CD4-positive, alpha-beta T cell treated with Interleukin-15 for 4 hours (primary cell): ENCODE results near the gene TRAPPC14.
"Not testable (repeated sequence)": the region's sequence is repeated elsewhere in the genome, so short reads cannot be mapped to it uniquely, and the experiment has no call there.

Experiments used
- DNase-seq: peaks from one replicate; pipeline ENCODE4 v3.0.0-alpha.2; 2020; ENCODE audit warnings: low spot score

Gene TRAPPC14, protein sequence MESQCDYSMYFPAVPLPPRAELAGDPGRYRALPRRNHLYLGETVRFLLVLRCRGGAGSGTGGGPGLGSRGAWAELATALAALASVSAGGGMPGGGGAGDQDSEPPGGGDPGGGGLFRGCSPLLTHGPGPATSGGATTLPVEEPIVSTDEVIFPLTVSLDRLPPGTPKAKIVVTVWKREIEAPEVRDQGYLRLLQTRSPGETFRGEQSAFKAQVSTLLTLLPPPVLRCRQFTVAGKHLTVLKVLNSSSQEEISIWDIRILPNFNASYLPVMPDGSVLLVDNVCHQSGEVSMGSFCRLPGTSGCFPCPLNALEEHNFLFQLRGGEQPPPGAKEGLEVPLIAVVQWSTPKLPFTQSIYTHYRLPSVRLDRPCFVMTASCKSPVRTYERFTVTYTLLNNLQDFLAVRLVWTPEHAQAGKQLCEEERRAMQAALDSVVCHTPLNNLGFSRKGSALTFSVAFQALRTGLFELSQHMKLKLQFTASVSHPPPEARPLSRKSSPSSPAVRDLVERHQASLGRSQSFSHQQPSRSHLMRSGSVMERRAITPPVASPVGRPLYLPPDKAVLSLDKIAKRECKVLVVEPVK

GRCh38 chr7:100158229-100159098 lies at the start of gene TRAPPC14:
TRAPPC14 (minus strand) TSS chr7:100158723; CDS start chr7:100158499, 224 bp downstream.
- peak; percentile 87 for DNase-seq

- DNase-seq: no peak
These were observed 45.9 kb upstream of the TRAPPC14 start for GRCh38 chr7:100204454-100204853.

- DNase-seq: no peak
These were observed 42.2 kb upstream of the TRAPPC14 start for GRCh38 chr7:100200693-100201092.

DNA sequence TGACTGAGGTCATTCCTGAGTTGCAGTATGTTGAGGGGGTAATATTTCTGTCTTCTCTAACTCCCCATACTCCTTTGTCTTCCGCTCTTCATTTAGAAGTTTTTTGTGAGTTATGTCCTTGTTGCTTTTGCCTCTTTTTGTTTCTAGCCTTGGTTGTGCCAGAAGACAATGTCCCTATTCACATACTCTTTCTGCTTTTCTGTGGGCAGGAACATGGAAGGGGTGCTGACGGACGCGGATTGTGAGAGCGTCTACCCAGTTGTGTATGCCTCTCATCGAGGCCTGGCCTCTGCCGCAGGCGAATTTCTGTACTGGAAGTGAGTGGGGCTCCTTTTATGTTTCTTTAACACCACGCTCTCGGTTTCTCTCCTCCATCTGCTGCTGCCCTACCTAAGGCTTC lies 39.7 kb upstream of the TRAPPC14 start:
- DNase-seq: no peak

DNA sequence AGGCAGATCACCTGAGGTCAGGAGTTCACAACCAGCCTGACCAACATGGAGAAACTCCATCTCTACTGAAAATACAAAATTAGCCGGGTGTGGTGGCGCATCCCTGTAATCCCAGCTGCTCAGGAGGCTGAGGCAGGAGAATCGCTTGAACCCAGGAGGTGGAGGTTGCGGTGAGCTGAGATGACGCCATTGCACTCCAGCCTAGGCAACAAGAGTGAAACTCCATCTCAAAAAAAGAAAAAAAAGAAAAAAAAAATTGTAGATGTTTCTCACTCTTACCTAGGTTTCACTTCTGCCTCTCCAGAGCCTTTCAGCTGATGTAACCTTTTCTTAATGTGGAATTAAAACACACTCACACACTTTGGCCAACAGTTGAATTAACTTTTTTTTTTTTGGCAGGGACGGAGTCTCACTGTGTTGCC lies 37.4 kb upstream of the TRAPPC14 start:
- not testable (repeated sequence) for DNase-seq

DNA sequence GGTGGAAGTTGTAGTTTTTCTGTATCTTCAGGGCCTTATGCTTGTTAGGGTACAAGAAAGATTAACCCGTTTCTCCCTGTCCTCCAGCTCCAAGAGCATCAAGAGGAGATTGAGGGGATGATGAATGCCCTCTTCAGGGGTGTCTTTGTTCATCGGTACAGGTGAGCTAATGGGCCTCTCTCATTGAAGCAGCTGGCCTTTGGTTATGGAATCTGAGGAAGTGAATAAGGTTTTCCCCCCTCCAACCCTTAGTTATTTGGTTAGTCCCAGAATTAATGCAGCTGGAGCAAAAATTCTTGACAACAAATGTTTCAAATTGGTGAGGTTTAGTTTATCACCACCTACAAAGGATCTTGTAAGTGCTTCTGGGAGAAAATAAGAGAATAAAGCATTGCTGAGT lies 36.7 kb upstream of the TRAPPC14 start:
- no peak for DNase-seq

DNA sequence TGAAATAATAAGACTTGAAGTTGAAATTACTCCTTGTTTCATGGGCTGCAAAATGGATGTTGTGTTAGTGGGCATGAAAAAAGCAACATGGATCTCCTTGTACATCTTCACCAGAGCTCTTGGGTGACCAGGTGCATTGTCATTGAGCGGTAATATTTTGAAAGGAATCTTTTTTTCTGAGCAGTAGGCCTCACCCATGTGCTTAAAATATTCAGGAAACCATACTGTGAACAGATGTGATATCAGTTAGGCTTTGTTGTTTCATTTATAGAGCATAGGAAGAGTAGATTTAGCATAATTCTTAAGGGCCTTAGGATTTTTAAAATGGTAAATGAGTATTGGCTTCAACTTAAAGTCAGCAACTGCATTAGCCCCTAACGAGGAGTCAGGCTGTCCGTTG lies 34.4 kb upstream of the TRAPPC14 start:
- no peak for DNase-seq

- DNase-seq: not testable (repeated sequence)
These were observed 33.8 kb upstream of the TRAPPC14 start for GRCh38 chr7:100192281-100192862.

DNA sequence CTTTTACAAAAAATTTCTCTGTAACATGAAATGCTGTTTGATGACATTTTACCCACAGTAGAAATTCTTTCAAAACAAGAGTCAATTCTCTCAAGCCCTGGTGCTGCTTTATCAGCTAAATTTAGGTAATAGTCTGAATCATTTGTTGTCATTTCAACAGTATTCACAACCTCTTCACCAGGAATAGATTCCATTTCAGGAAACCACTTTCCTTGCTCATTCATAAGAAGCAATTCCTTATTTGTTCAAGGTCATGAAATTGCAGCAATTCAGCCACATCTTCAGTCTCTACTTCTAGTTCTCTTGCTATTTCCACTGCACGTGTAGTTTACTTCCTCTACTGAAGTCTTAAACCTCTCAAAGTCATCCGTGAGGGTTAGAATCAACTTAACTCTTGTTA lies 33.3 kb upstream of the TRAPPC14 start:
- no peak for DNase-seq

DNA sequence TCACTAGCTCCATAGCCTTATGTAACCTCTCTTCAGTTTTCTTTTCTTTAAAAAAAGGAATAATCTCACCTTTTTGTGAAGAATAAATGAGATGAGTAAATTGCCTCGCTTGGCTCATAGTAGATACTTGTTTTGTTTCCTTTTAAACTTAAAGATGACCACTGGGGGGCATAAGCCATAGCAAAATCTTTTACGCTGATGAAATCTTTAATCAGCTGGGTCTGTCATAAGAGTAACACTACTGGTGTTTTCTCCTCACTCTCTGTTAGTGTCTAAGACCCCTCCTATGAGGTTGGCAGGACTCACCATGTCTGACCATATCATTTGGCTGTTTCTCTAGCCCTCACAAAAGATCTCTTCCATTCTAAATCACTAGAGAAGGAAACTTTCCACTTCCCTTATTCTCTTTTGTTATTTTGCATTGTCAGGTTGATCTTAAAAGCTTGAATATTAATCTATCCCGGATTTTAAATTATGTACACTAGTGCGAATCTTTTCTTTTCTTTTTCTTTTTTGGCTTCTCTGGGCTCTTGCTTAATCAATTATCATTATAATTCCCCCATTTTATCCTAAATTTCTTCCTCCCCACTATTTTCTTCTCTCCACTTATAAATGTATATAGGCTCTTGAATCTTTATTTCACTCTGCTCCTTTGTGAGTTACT lies 31.7 kb upstream of the TRAPPC14 start:
- DNase-seq: peak; percentile 63

- no peak for DNase-seq
These were observed 30.5 kb upstream of the TRAPPC14 start for GRCh38 chr7:100189061-100189460.

DNA sequence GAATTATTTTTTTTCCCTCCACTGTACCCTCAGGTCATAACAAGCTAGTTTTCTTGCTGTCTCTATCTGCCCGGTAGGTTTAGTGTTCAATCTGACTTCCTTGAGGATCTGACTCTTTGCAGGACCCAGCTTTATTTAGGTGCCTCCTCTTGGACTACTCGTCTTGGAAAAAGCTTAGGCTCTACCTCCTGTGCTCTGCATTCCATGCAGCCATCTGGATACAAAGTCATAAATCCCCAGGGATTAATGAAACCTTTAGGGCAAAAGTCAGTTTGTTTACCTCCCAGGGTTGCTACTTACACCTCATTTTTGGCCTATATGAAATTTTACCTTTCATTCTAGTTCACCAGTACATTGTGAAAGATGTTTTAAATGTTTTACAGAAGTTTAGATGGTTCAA lies 27.2 kb upstream of the TRAPPC14 start:
- no peak for DNase-seq

DNA sequence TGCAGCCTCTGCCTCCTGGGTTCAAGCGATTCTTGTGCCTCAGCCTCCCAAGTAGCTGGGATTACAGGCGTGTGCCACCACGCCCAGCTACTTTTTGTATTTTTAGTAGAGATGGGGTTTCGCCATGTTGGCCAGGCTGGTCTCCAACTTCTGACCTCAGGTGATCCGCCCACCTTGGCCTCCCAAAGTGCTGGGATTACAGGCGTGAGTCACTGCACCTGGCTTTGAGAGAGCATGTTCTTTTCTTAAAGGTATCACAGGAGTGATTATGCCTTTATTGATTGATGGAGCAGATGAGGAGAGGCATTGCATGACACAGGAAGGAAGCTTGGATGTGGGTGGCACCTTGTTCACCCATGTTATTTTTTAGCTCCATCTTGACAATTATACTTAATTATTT lies 24.6 kb upstream of the TRAPPC14 start:
- DNase-seq: not testable (repeated sequence)

GRCh38 chr7:100182616-100183015 lies 24.1 kb upstream of the TRAPPC14 start:
- not testable (repeated sequence) for DNase-seq

DNA sequence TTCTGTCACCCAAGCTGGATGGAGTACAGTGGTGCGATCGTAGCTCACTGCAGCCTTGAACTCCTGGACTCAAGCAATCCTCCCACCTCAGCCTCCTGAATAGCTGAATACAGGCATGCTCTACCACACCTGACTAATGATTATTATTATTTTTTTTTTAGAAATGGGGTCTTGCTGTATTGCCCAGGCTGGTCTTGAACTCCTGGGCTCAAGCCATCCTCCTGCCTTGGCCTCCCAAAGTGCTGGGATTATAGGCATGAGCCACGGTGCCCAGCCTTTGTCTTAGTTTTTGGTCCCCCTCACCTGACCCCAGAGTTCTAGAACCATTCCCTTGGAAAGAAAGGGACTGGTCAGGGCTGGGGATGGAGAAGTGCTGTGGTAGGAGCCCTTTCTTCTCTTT lies 21.6 kb upstream of the TRAPPC14 start:
- not testable (repeated sequence) for DNase-seq

- DNase-seq: peak; percentile 98
These were observed 18.8 kb upstream of the TRAPPC14 start, which contains the start of the genes GPC2 and STAG3 for GRCh38 chr7:100177045-100178001. GPC2 (minus strand) TSS chr7:100177381; CDS start chr7:100177199, 182 bp downstream. STAG3 (plus strand) TSS chr7:100177918; CDS start chr7:100180557, 2,639 bp downstream.

DNA sequence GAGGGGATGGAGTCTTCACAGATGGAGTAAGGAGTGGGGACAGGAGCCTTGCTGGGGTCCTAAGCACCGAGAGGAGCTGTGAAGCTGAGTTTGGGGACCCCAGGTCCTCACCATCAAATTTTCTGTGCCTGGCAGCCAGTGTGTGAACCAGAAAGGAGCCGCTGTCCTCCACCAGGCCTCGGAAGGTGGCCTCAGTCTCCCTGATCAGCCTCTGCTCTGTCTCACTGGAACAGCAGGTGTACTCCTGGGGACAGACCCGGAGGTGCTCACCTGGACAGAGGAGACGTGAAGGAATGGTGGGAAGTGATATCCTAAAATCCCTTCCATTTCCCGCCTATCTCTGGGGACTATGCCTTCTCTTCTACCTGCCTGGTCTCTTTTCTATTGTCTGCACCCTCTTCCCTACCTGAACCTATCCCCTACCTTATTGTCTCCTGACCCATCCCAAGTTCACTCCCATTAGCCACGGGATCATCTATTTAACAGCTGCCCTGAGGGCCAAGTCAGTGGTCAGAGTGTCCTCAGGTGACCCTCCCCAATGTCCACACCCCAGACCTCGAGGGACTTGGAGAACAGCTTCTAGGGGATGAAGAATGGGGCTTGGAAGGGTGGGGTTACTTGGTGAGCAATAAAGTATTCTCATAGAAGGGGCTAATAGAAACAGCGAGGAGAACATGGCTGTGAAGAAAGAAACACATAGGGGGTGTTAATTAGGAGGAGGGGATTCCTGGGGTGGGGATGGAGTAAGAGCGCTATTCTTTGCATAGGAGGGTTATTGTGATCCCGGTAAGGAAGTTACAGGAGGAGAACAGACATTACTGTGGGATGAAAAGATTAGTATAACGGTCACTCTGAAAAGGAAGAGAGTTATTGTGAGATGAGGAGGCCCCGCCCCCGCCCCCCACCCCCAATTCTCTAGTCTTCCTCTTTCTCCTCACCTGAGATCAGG lies 17.8 kb upstream of the TRAPPC14 start:
- DNase-seq: no peak

- no peak for DNase-seq
These were observed 16.9 kb upstream of the TRAPPC14 start for GRCh38 chr7:100175296-100175935.

DNA sequence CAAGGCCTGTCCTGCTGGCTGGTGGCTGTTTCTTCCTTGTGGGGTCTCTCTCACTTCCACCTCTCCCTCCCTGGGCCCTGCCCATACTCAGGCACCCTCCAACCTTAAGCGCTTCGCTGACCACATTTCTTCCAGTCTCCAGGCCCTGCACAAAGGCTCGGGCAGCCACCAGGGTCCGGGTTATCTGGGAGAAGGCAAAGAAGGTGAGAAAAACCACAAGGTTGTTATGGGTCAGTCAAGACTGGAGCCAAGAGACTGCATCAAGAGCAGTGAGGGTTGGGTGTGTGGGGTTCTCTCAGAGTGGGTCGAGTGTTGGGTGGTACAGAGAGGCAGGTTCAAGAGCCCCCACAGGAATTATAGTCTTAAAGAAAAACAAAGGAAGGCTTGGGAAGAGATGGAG lies 16.1 kb upstream of the TRAPPC14 start:
- no peak for DNase-seq
